ENCODE measurements around the gene SLC44A5.
"Not testable (repeated sequence)": the region's sequence is repeated elsewhere in the genome, so short reads cannot be mapped to it uniquely, and the experiment has no call there.

SLC44A5 gene

GRCh38 chr1:75611014-75611413 lies at the start of gene SLC44A5:
TSS of gene SLC44A5 (minus strand) at chr1:75611114. CDS start at chr1:75541447, 69,667 bp downstream.
- no peak for DNase-seq

DNA sequence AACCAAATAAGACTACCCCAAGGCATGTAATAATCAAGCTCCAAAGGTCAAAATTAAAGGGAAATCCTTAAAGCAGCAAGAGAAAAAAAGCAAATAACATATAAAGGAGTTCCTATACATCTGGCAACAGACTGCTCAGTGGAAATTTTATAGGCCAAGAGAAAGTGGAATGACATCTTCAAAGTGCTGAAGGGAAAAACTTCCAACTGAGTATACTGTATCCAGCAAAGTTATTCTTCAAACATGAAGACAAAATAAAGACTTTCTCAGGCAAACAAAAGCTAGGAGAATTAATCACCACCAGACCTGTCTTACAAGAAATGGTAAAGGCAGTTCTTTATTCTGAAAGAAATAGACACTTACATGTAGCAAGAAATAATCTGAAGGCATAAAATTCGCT lies 45.0 kb upstream of the SLC44A5 start:
- DNase-seq, result no peak

GRCh38 chr1:75647183-75647582 lies 36.3 kb upstream of the SLC44A5 start:
- DNase-seq, result not testable (repeated sequence)

DNA sequence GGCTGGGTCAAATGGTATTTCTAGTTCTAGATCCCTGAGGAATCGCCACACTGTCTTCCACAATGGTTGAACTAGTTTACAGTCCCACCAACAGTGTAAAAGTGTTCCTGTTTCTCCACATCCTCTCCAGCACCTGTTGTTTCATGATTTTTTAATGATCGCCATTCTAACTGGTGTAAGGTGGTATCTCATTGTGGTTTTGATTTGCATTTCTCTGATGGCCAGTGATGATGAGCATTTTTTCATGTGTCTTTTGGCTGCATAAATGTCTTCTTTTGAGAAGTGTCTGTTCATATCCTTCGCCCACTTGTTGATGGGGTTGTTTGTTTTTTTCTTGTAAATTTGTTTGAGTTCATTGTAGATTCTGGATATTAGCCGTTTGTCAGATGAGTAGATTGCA lies 34.2 kb upstream of the SLC44A5 start:
- DNase-seq, result not testable (repeated sequence)

- no peak for DNase-seq
These were observed 32.5 kb upstream of the SLC44A5 start for GRCh38 chr1:75643460-75643859.

- no peak for DNase-seq
These were observed 30.4 kb upstream of the SLC44A5 start for GRCh38 chr1:75641325-75641724.

DNA sequence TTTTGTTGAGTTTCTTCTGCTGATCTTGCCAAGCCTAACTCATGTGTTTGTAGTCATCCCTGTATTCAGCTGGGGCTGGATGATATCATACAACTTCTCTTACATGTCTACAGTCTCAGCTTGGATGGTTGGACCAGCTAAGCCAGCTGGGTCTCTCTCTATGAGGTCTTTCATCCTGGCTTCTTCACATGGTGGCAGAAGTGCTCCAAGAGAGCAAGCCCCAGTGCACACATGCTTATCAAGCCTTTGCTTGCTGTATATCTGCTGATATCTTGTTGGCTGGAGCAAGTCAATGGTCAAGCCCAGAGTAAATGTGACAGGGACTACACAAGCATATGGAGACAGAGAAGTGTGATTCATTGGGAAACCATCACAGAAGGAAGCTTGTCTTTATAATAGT lies 29.2 kb upstream of the SLC44A5 start:
- DNase-seq, result no peak

- DNase-seq, result peak; percentile 38
These were observed 21.5 kb upstream of the SLC44A5 start for GRCh38 chr1:75632350-75632949.

- DNase-seq, result no peak
These were observed 20.1 kb upstream of the SLC44A5 start for GRCh38 chr1:75630998-75631397.

DNA sequence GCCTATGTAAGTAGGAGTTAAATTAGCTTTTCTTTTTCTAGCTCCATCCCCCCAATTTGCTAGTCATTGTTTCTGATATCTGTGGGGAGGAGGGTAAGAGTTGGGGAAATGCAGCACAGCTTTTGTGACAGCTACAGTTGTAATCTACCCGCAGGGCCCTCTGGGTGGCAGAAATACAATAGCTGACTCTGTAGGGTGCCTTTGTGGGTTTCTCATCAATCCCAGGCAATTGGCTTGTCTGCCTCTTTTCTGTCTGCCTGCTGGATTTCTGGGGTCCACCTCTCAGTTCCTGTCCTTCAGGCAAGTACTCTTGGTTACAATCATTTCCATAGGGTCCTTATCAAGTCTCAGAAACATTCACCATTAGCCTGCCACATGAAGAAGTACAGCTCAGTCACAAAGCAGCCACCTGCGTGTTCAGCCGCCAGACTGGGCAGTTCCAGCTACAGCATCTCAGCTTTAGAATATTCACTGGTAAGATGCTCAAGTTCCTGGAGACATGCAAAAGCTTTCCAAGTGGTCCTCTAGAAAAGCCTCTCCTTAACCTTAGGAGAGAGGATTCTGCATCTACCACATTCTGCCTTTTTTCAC lies 19.2 kb upstream of the SLC44A5 start:
- no peak for DNase-seq

DNA sequence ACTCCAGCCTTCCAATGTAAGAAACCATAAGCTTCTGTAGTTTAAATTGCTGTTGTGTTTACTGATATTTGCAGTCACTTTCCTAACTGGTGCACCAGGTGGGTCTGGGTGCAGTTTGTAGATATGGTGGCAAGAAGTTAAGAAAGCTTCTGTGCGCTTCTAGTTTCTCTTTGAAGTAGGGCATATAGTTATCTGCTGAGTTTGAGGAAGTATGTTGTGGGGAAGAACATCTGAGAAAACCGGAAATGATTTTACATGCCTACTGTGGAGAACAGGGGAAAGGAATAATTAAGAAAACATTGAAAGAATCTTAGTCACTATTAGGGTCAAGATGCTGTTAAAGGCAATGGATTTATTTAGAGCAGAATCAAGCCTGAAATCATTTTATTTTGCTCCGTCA lies 14.9 kb upstream of the SLC44A5 start:
- no peak for DNase-seq

DNA sequence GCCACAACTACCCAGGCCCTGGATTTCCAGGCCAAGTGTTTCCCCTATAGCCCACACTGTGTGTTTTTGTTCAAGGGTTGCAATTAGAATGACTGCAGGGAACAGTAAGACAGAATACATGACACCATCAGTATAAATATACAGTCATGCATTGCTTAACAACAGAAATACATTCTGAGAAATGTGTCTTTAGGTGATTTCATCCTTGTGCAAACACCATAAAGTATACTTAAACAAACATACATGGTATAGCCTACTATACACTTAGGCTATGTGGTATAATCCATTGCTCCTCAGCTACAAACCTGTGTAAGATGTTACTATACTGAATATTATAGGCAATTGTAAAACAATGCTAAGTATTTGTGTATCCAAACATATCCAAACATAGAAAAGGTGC lies 7.5 kb upstream of the SLC44A5 start:
- DNase-seq, result no peak

- no peak for DNase-seq
These were observed 5.8 kb upstream of the SLC44A5 start for GRCh38 chr1:75616436-75617433.

- peak; percentile 44 for DNase-seq
These were observed 4.9 kb upstream of the SLC44A5 start for GRCh38 chr1:75615613-75616435.

- peak; percentile 43 for DNase-seq
These were observed 3.5 kb upstream of the SLC44A5 start for GRCh38 chr1:75614399-75614756.

DNA sequence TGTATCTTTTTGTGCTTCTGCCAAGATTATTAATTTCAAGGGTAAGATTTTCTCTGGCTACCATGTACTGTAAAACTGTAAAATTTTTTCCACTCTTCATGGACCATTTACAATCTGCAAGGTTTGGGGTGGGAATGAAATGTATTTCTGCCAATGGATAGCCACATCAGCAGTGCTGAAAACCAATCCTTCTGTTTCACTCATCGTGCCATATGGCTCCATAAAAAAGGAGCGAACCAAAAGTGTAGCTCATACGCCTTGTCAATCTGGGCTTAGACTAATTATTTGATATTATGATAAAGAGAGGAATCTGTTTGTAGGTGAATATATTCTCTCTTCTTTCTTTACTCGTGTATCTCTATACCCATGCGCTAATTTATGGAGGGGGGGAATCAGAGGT lies 3.0 kb upstream of the SLC44A5 start:
- no peak for DNase-seq

GRCh38 chr1:75612976-75613375 lies 2.1 kb upstream of the SLC44A5 start:
- no peak for DNase-seq

DNA sequence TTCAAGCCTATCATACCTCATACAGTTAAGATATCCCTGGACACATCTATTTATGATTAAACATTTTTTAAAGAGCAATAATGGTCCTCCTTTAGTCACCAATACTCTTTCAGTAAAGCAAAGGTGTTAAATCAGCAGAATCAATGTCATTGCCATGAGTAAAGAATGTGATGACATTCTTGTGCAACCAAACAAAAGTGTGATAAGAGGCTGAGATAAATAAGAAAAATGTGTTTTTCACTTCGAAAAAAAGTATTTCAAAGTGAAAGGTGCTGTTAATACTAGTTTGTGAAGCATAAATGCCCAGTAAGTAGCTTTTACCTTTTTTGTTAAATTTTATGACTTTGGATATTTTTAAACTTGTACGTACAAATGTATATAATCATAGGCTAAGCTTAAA lies 8.4 kb downstream of the SLC44A5 start:
- DNase-seq, result no peak

GRCh38 chr1:75600781-75601180 lies 10.1 kb downstream of the SLC44A5 start:
- DNase-seq, result no peak

GRCh38 chr1:75594327-75594726 lies 16.6 kb downstream of the SLC44A5 start:
- no peak for DNase-seq

DNA sequence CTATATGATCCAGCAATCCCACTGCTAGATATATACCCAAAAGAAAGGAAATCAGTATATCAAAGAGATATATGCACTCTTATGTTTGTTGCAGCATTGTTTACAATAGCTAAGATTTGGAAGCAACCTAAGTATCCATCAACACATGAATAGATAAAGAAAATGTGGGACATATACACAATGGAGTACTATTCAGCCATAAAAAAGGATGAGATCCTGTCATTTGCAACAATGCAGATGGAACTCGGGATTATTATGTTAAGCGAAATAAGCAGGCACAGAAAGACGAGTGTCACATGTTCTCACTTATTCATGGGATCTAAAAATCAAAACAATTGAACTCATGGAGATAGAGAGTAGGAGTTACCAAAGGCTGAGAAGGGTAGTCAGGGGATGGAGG lies 17.5 kb downstream of the SLC44A5 start:
- DNase-seq, result not testable (repeated sequence)

GRCh38 chr1:75589637-75590036 lies 21.3 kb downstream of the SLC44A5 start:
- no peak for DNase-seq
